Activated CD8-positive, alpha-beta memory T cell treated with anti-CD3 and anti-CD28 coated beads, Interleukin-2, amount 10 ng/mL, durations not matched to agents 7 days and 5 days (primary cell): ENCODE measurements around the gene SENP5. TPM values are rescaled to one million over a fixed set of nuclear protein-coding genes. Genes with fewer than 3 reads are reported as not detected.

Source experiments
- total RNA-seq, 2 experiments: library from RNA; stranded (reverse); gene quantifications; one replicate each; pipeline ENCODE4 v1.2.3, GENCODE V29; 2021

Gene SENP5
- total RNA-seq, 2 experiments from 2014 or later, result 39.8 to 42.0 TPM

Other genes with a start within 250 kb of the SENP5 start
- 10 to 100 TPM; 37.5 to 47.8 TPM for gene NRROS, start 228.2 kb upstream of the SENP5 start, total RNA-seq
- 1 to 10 TPM; 4.1 to 5.4 TPM for gene CEP19, start 155.7 kb upstream of the SENP5 start, total RNA-seq
- gene PIGX, start 155.5 kb upstream of the SENP5 start, total RNA-seq, result 10 to 100 TPM; 40.5 to 56.9 TPM
- gene PAK2, start 128.1 kb upstream of the SENP5 start, total RNA-seq, result 100 to 1,000 TPM in 1 of 2 experiments, 10 to 100 TPM in 1; 86.4 to 118 TPM
- gene NCBP2, start 74.6 kb downstream of the SENP5 start, total RNA-seq, result 10 to 100 TPM; 52.5 to 68.9 TPM
- gene PIGZ, start 100.9 kb downstream of the SENP5 start, total RNA-seq, result 1 to 10 TPM; 1.6 to 2.6 TPM
- gene MELTF, start 161.9 kb downstream of the SENP5 start, total RNA-seq, result 1 to 10 TPM; 3.3 TPM